Kidney epithelial cell (primary cell): ENCODE measurements around the gene GRID1. TPM values are rescaled to one million over a fixed set of nuclear protein-coding genes. Genes with fewer than 3 reads are reported as not detected.

ENCODE experiments used
- DNase-seq: peaks from one replicate; pipeline ENCODE4 v3.0.0-alpha.2; 2010; ENCODE audit warnings: low read depth
- H3K27me3 ChIP-seq: 2 replicates; pipeline ENCODE4 v1.6.0; 2011; ENCODE audit warnings: low read length; ENCODE audit not compliant: control insufficient read depth, insufficient read depth
- H3K36me3 ChIP-seq: 2 replicates; pipeline ENCODE4 v1.5.1; 2011; ENCODE audit warnings: low read length; ENCODE audit not compliant: control insufficient read depth, insufficient read depth
- H3K4me3 ChIP-seq: 2 replicates; pipeline ENCODE4 v1.5.1; 2011; ENCODE audit warnings: low read depth, mild to moderate bottlenecking, control low read depth, low read length
- CTCF ChIP-seq: IDR thresholded peaks from 2 replicates; pipeline ENCODE4 v1.5.1; 2011; ENCODE audit warnings: mild to moderate bottlenecking, moderate library complexity, low read length, control low read depth, inconsistent platforms; ENCODE audit not compliant: insufficient read depth, poor library complexity, severe bottlenecking
- total RNA-seq: library from RNA; depleted of rRNA; stranded (reverse); fragments of >200 nt; gene quantifications from 2 replicates; pipeline ENCODE4 v1.2.3, GENCODE V29; 2015

The GRID1 gene
- total RNA-seq, 1 donor from 2014 or later: 0.33 TPM

GRCh38 chr10:85858776-85859515 lies 507.6 kb downstream of the GRID1 start:
- no peak overlapping the region for H3K4me3 ChIP-seq
- DNase-seq: no peak
- H3K27me3 ChIP-seq: no peaks in the 10 kb centered on the region
- H3K36me3 ChIP-seq: no peaks in the 10 kb centered on the region
- no peak for TF ChIP-seq CTCF

GRCh38 chr10:85857791-85858190 lies 508.8 kb downstream of the GRID1 start:
- no peak overlapping the region for H3K4me3 ChIP-seq
- no peak for DNase-seq
- H3K27me3 ChIP-seq: no peaks in the 10 kb centered on the region
- TF ChIP-seq CTCF: no peak
- H3K36me3 ChIP-seq: no peaks in the 10 kb centered on the region

- Histone ChIP-seq H3K4me3 (no peak overlapping the region), H3K36me3 (no peaks in the 10 kb centered on the region), H3K27me3 (no peaks in the 10 kb centered on the region)
- no peak for TF ChIP-seq CTCF
- DNase-seq: no peak
These were observed 509.3 kb downstream of the GRID1 start for GRCh38 chr10:85857305-85857704.

GRCh38 chr10:85851934-85852333 lies 514.7 kb downstream of the GRID1 start:
- TF ChIP-seq CTCF: no peak
- no peak for DNase-seq
- no peaks in the 10 kb centered on the region for H3K36me3 ChIP-seq
- no peaks in the 10 kb centered on the region for H3K27me3 ChIP-seq
- no peak overlapping the region for H3K4me3 ChIP-seq

- no peak for TF ChIP-seq CTCF
- Histone ChIP-seq H3K4me3 (no peak overlapping the region), H3K27me3 (no peaks in the 10 kb centered on the region), H3K36me3 (no peaks in the 10 kb centered on the region)
- DNase-seq: peak; percentile 5
These were observed 515.3 kb downstream of the GRID1 start for GRCh38 chr10:85851325-85851724.

GRCh38 chr10:85850736-85851135 lies 515.9 kb downstream of the GRID1 start:
- no peak for DNase-seq
- no peak for TF ChIP-seq CTCF
- Histone ChIP-seq H3K27me3 (no peaks in the 10 kb centered on the region), H3K36me3 (no peaks in the 10 kb centered on the region), H3K4me3 (no peak overlapping the region)
